ENCODE results near the gene CIB4. TPM values are rescaled to one million over a fixed set of nuclear protein-coding genes. Genes with fewer than 3 reads are reported as not detected.

The CIB4 gene
- total RNA-seq, 1 donor from 2014 or later, result not detected

DNA sequence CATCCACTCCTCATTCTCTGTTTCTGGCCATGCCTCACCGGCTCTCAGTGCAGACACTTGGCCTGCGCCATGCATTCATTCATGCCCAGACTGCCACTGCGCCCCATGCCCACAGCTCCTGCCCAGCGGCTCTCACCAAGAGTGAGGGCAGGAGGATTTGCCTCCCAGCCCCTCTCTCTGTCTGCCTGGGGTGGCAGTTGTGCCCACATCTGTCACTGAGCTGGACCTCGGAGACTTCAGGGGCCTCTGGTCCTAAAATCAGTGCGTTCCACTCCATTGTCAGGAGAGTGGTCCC is 75.1 kb downstream of the CIB4 start:
- intact Hi-C loops (cut with DNase I), result no loop called here
- Histone ChIP-seq H3K27me3 (ENCODE audit: low read depth) (peaks cover 66% of the 10 kb centered on the region), H3K4me1 (peaks cover 13% of the 10 kb centered on the region), H3K9me3 (no peaks in the 10 kb centered on the region), H3K27ac (no peak overlapping the region), H3K4me3 (no peak overlapping the region), H3K36me3 (no peaks in the 10 kb centered on the region)
- ATAC-seq (no peak), DNase-seq (no peak)
- TF ChIP-seq CTCF (IDR thresholded peaks at IDR 0.05), result no peak

- Histone ChIP-seq H3K27ac (no peak overlapping the region), H3K36me3 (no peaks in the 10 kb centered on the region), H3K4me1 (peaks cover 13% of the 10 kb centered on the region), H3K9me3 (no peaks in the 10 kb centered on the region), H3K4me3 (no peak overlapping the region), H3K27me3 (ENCODE audit: low read depth) (peaks cover 69% of the 10 kb centered on the region)
- ATAC-seq (no peak), DNase-seq (no peak)
- TF ChIP-seq CTCF (IDR thresholded peaks at IDR 0.05), result no peak
- intact Hi-C loops (cut with DNase I), result no loop called here
These were observed 77.0 kb downstream of the CIB4 start for GRCh38 chr2:26564121-26564644.

DNA sequence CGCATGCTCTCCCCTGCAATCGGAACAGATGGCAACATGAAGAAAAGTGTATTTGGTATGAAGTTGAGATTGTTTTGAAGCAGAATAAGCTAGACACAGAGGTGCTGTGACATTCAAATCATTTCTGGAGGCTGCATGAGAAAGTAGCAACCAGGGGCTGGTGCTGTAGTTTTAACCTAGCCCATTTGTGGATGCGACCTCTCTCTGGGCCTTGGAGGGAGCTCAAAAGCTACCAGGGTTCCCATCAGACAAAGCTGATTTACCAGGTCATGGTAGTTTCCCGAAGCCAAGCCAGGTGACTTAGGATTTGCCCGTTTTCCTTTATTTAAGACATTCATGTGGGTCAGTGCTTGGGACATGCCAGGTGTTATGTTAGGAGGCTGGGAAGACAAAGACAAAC is 77.5 kb downstream of the CIB4 start:
- no peak for TF ChIP-seq CTCF (IDR thresholded peaks at IDR 0.05)
- ATAC-seq (no peak), DNase-seq (no peak)
- H3K27me3 ChIP-seq (ENCODE audit: low read depth), result peaks cover 74% of the 10 kb centered on the region
- no peaks in the 10 kb centered on the region for H3K36me3 ChIP-seq
- H3K9me3 ChIP-seq, result no peaks in the 10 kb centered on the region
- H3K27ac ChIP-seq, result no peak overlapping the region
- H3K4me1 ChIP-seq, result peaks cover 13% of the 10 kb centered on the region
- H3K4me3 ChIP-seq, result no peak overlapping the region
- intact Hi-C loops (cut with DNase I), result no loop called here

DNA sequence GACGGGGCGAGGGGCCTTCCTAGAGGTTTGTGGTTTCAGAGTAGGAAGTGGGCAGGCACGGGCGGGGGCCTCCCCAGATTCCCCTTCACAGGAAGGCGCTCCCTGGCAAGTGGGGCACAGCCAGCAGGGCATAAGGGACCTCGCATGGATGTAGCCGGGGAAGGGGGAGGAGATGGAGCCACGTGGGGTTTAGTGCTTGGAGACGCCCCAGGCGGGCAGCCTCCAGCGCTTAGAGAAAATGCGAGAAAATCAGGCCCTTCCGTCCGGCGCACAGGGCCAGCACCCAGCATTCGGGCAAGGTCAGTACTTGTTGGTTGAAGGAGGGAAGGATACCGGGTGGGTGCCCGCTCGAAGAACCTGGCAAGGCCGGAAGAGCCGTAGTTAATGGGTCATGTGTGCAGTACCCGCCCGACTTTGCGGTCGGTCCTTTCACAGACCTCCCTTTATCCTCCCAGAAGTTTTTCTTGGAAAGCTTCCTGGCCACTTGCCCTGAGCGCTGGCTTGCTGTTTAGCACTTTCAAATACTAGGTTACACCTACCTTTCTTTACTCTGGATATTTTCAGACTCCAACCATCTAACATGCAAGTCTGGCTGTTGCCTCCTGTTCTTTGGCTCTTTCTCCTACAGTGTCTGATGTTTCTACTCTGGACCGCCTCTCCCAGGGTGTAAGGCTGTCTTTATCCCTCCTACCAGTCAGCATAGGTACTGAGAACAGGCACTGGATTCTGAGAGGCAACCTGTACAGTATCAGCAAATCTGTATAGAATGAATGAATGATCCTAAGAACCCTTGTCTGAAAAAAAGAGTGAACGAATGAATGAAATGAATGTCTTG is 78.1 kb downstream of the CIB4 start:
- DNase-seq, result no peak
- no peak for TF ChIP-seq CTCF (IDR thresholded peaks at IDR 0.05)

GRCh38 chr2:26561918-26562810 is 79.0 kb downstream of the CIB4 start:
- no peaks in the 10 kb centered on the region for H3K36me3 ChIP-seq
- no peaks in the 10 kb centered on the region for H3K9me3 ChIP-seq
- intact Hi-C loops (cut with DNase I), result no loop called here
- DNase-seq (peak; percentile 68), ATAC-seq (peak; percentile 77 to 82)
- H3K4me3 ChIP-seq, result peak overlapping the region; percentile 46
- H3K27ac ChIP-seq, result no peak overlapping the region
- no peak for TF ChIP-seq CTCF (IDR thresholded peaks at IDR 0.05)
- H3K27me3 ChIP-seq (ENCODE audit: low read depth), result peaks cover 84% of the 10 kb centered on the region
- peaks cover 13% of the 10 kb centered on the region for H3K4me1 ChIP-seq

More for the DNA sequence above, 78.1 kb downstream of the CIB4 start:
- Histone ChIP-seq H3K9me3 (no peaks in the 10 kb centered on the region), H3K27ac (no peak overlapping the region), H3K4me1 (peaks cover 13% of the 10 kb centered on the region), H3K36me3 (no peaks in the 10 kb centered on the region), H3K27me3 (ENCODE audit: low read depth) (peaks cover 80% of the 10 kb centered on the region), H3K4me3 (peak overlapping the region; percentile 46)
- ATAC-seq, result peak; percentile 50 to 53
- intact Hi-C loops (cut with DNase I), result no loop called here

Measured in lower lobe of right lung (tissue), 2 donors.